DND-41 (cell line): ENCODE results near the gene GOT1.

ENCODE experiments used
- ATAC-seq: fragments of 200-7000 bp; cut with Tn5 transposase; 3 replicates; pipeline ENCODE4 v1.9.1; 2021; ENCODE audit warnings: low read depth; ENCODE audit not compliant: insufficient read depth
- DNase-seq: peaks from one replicate; pipeline ENCODE4 v3.0.0-alpha.2; 2020
- H2AFZ ChIP-seq: 2 replicates; pipeline ENCODE4 v1.6.0; 2012; ENCODE audit warnings: low read depth, low read length
- H3K27ac ChIP-seq: 2 replicates; pipeline ENCODE4 v1.5.1; 2012; ENCODE audit warnings: low read length, inconsistent platforms
- H3K27me3 ChIP-seq: fragments of 200-600 bp; sonication (generic); 2 replicates; pipeline ENCODE4 v1.6.0; 2012; ENCODE audit warnings: low read length, mild to moderate bottlenecking, inconsistent platforms; ENCODE audit not compliant: insufficient read depth, poor library complexity
- H3K36me3 ChIP-seq: 2 replicates; pipeline ENCODE4 v1.5.1; 2012; ENCODE audit warnings: low read length, inconsistent platforms; ENCODE audit not compliant: insufficient read depth
- H3K4me1 ChIP-seq: 2 replicates; pipeline ENCODE4 v1.5.1; 2012; ENCODE audit warnings: mild to moderate bottlenecking, low read length; ENCODE audit not compliant: insufficient read depth
- H3K4me2 ChIP-seq: 2 replicates; pipeline ENCODE4 v1.6.0; 2012; ENCODE audit warnings: mild to moderate bottlenecking, moderate library complexity, low read length, inconsistent platforms; ENCODE audit not compliant: insufficient read depth
- H3K4me3 ChIP-seq, 2 experiments: fragments of 200-600 bp in 1 of 2; shearing (Covaris generic) in 1 of 2; 2 replicates each; pipeline ENCODE4 v1.5.1; 2012 to 2016; ENCODE audit warnings: inconsistent platforms in 2 of 2, low read length in 2 of 2, mild to moderate bottlenecking in 2 of 2, low read depth in 1 of 2, moderate library complexity in 1 of 2
- H3K79me2 ChIP-seq: 2 replicates; pipeline ENCODE4 v1.6.0; 2012; ENCODE audit warnings: low read length, inconsistent platforms; ENCODE audit not compliant: insufficient read depth
- H3K9ac ChIP-seq: 2 replicates; pipeline ENCODE4 v1.6.0; 2012; ENCODE audit warnings: low read depth, mild to moderate bottlenecking, inconsistent platforms, low read length, moderate library complexity
- H3K9me3 ChIP-seq: 2 replicates; pipeline ENCODE4 v1.5.1; 2012; ENCODE audit warnings: low read length, moderate library complexity, mild to moderate bottlenecking, inconsistent platforms; ENCODE audit not compliant: insufficient read depth, severe bottlenecking
- H4K20me1 ChIP-seq: 2 replicates; pipeline ENCODE4 v1.6.0; 2012; ENCODE audit warnings: low read length; ENCODE audit not compliant: insufficient read depth
- EZH2 ChIP-seq: IDR thresholded peaks from 3 replicates; pipeline ENCODE4 v1.6.1; 2012; ENCODE audit warnings: borderline replicate concordance, low read depth, mild to moderate bottlenecking, moderate library complexity, low read length, inconsistent platforms; ENCODE audit not compliant: severe bottlenecking
- TF ChIP-seq, protein P1 (sequence below): IDR thresholded peaks from 2 replicates; pipeline ENCODE4 v1.5.1; 2012; ENCODE audit warnings: borderline replicate concordance, low read length, moderate library complexity, mild to moderate bottlenecking; ENCODE audit not compliant: poor library complexity, severe bottlenecking; ENCODE audit errors: extremely low read depth

Gene GOT1

DNA sequence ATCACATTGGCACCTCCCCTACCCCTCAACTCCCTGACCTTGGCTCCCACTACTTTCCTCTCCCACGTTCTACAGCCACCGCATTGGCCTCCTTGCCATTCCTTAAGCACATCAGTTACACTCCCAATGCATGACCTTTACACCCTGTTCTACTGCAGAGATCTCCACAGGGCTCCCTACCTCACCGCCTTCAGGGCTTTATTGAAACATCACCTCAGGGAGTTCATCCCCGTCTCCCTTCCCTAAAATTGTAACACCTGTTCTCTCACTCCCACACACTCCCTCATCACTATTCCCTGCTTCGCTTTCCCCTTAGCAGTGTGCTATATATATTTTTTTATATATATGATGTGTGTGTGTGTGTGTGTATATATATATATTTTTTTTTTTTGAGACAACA lies 82.8 kb downstream of the GOT1 start:
- DNase-seq = no peak
- H3K27ac ChIP-seq = no peak overlapping the region
- TF ChIP-seq, protein P1, sequence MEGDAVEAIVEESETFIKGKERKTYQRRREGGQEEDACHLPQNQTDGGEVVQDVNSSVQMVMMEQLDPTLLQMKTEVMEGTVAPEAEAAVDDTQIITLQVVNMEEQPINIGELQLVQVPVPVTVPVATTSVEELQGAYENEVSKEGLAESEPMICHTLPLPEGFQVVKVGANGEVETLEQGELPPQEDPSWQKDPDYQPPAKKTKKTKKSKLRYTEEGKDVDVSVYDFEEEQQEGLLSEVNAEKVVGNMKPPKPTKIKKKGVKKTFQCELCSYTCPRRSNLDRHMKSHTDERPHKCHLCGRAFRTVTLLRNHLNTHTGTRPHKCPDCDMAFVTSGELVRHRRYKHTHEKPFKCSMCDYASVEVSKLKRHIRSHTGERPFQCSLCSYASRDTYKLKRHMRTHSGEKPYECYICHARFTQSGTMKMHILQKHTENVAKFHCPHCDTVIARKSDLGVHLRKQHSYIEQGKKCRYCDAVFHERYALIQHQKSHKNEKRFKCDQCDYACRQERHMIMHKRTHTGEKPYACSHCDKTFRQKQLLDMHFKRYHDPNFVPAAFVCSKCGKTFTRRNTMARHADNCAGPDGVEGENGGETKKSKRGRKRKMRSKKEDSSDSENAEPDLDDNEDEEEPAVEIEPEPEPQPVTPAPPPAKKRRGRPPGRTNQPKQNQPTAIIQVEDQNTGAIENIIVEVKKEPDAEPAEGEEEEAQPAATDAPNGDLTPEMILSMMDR = no peak
- no peak for TF ChIP-seq EZH2
- no peaks in the 10 kb centered on the region for H3K4me1 ChIP-seq
- H3K36me3 ChIP-seq = no peaks in the 10 kb centered on the region
- H4K20me1 ChIP-seq = no peaks in the 10 kb centered on the region
- H2AFZ ChIP-seq = no peak overlapping the region
- no peak overlapping the region for H3K4me3 ChIP-seq
- H3K4me2 ChIP-seq = no peak overlapping the region
- H3K27me3 ChIP-seq = peaks cover 2% of the 10 kb centered on the region
- H3K9me3 ChIP-seq = no peaks in the 10 kb centered on the region
- H3K9ac ChIP-seq = no peak overlapping the region
- ATAC-seq = no peak
- H3K79me2 ChIP-seq = no peaks in the 10 kb centered on the region
